HepG2 (cell line): ENCODE results near the gene NSF. TPM values are rescaled to one million over a fixed set of nuclear protein-coding genes. Genes with fewer than 3 reads are reported as not detected.

ENCODE experiments used
- CREB3 ChIP-seq: sonication (generic); formaldehyde crosslinking; IDR thresholded peaks from 2 replicates; pipeline ENCODE4 v1.5.0; 2020; ENCODE audit warnings: missing genetic modification reagents
- DPF2 ChIP-seq: sonication (generic); formaldehyde crosslinking; IDR thresholded peaks from 2 replicates; pipeline ENCODE4 v1.4.0; 2020; ENCODE audit warnings: mild to moderate bottlenecking, low read depth, missing genetic modification reagents, borderline replicate concordance
- EZH2 ChIP-seq: conservative IDR thresholded peaks from 2 replicates; pipeline ENCODE4 v1.6.1; 2012; ENCODE audit warnings: mild to moderate bottlenecking, low read depth, low read length, moderate library complexity
- FOXK1 ChIP-seq: sonication (generic); formaldehyde crosslinking; IDR thresholded peaks from 2 replicates; pipeline ENCODE4 v1.4.0; 2020; ENCODE audit warnings: low read depth, missing genetic modification reagents, borderline replicate concordance
- JUND ChIP-seq: sonication (generic); formaldehyde crosslinking; IDR thresholded peaks from 2 replicates; pipeline ENCODE4 v1.8.0; 2022; ENCODE audit warnings: mild to moderate bottlenecking, missing genetic modification reagents
- NFYB ChIP-seq: sonication (generic); formaldehyde crosslinking; IDR thresholded peaks from 2 replicates; pipeline ENCODE4 v1.4.0; 2020; ENCODE audit warnings: missing genetic modification reagents
- NRL ChIP-seq: sonication (generic); formaldehyde crosslinking; IDR thresholded peaks from 2 replicates; pipeline ENCODE4 v1.5.0; 2020; ENCODE audit warnings: missing genetic modification reagents, mild to moderate bottlenecking, moderate library complexity, borderline replicate concordance
- PAF1 ChIP-seq: IDR thresholded peaks from 2 replicates; pipeline ENCODE4 v1.6.1; 2016; ENCODE audit warnings: missing genetic modification reagents, missing compliant biosample characterization
- PCBP1 ChIP-seq: fragments of 200-400 bp; formaldehyde crosslinking; IDR thresholded peaks from 2 replicates; pipeline ENCODE4 v1.6.1; 2017; ENCODE audit warnings: mild to moderate bottlenecking, low read depth, low read length, borderline replicate concordance
- RAD51 ChIP-seq: fragments of 450-650 bp; IDR thresholded peaks from 2 replicates; pipeline ENCODE4 v1.6.1; 2016; ENCODE audit warnings: borderline replicate concordance
- SKIL ChIP-seq: sonication (generic); formaldehyde crosslinking; IDR thresholded peaks from 2 replicates; pipeline ENCODE4 v1.8.0; 2022; ENCODE audit warnings: missing genetic modification reagents, mild to moderate bottlenecking, moderate library complexity, borderline replicate concordance
- TAF15 ChIP-seq: fragments of 200-400 bp; formaldehyde crosslinking; IDR thresholded peaks from one replicate; pipeline ENCODE4 v1.6.1; 2018; ENCODE audit warnings: mild to moderate bottlenecking, low read depth, low read length; ENCODE audit not compliant: poor library complexity, severe bottlenecking
- ZBTB1 ChIP-seq: sonication (generic); formaldehyde crosslinking; IDR thresholded peaks from 2 replicates; pipeline ENCODE4 v1.4.0; 2020; ENCODE audit warnings: missing genetic modification reagents, borderline replicate concordance
- ZBTB37 ChIP-seq: sonication (generic); formaldehyde crosslinking; IDR thresholded peaks from 2 replicates; pipeline ENCODE4 v1.4.0; 2020; ENCODE audit warnings: mild to moderate bottlenecking, missing genetic modification reagents
- ZEB1 ChIP-seq: IDR thresholded peaks from 2 replicates; pipeline ENCODE4 v1.6.1; 2012; ENCODE audit warnings: mild to moderate bottlenecking, low read depth, inconsistent platforms; ENCODE audit not compliant: insufficient replicate concordance
- ZFAT ChIP-seq: sonication (generic); formaldehyde crosslinking; conservative IDR thresholded peaks from 2 replicates; pipeline ENCODE4 v1.8.1; 2023; ENCODE audit warnings: missing genetic modification reagents, inconsistent platforms
- ZFYVE20 ChIP-seq: sonication (generic); formaldehyde crosslinking; IDR thresholded peaks from 2 replicates; pipeline ENCODE4 v1.8.0; 2023; ENCODE audit warnings: low read depth, mild to moderate bottlenecking, moderate library complexity, missing genetic modification reagents, borderline replicate concordance
- ZMAT5 ChIP-seq: sonication (generic); formaldehyde crosslinking; IDR thresholded peaks from 2 replicates; pipeline ENCODE4 v1.5.0; 2020; ENCODE audit warnings: mild to moderate bottlenecking, low read depth, missing genetic modification reagents, borderline replicate concordance
- ZNF251 ChIP-seq: sonication (generic); formaldehyde crosslinking; IDR thresholded peaks from 2 replicates; pipeline ENCODE4 v1.9.0; 2021; ENCODE audit warnings: mild to moderate bottlenecking, missing genetic modification reagents
- ZNF615 ChIP-seq: sonication (generic); formaldehyde crosslinking; IDR thresholded peaks from 2 replicates; pipeline ENCODE4 v1.5.0; 2020; ENCODE audit warnings: mild to moderate bottlenecking, missing genetic modification reagents, borderline replicate concordance
- ZNF704 ChIP-seq: sonication (generic); formaldehyde crosslinking; IDR thresholded peaks from 2 replicates; pipeline ENCODE4 v1.8.1; 2023; ENCODE audit warnings: mild to moderate bottlenecking, inconsistent platforms, moderate library complexity, missing genetic modification reagents, borderline replicate concordance
- ZNF75D ChIP-seq: sonication (generic); formaldehyde crosslinking; IDR thresholded peaks from 2 replicates; pipeline ENCODE4 v1.8.1; 2023; ENCODE audit warnings: missing genetic modification reagents, mild to moderate bottlenecking, borderline replicate concordance
- polyA plus RNA-seq, 8 experiments: library from polyadenylated mRNA; depleted of rRNA in 3 of 8; stranded (reverse) in 7 of 8; unstranded in 1 of 8; fragments of >200 nt; fragmentation: Illumina TruSeq in 4 of 8; extraction: Trizol in 4 of 8; gene quantifications; 2 replicates each; pipeline versions ENCODE4 v1.2.1 to v1.2.3, GENCODE V29; 2011 to 2016; ENCODE audit warnings: low read depth in 4 of 8, missing spikeins in 1 of 8, mixed read lengths in 1 of 8; ENCODE audit not compliant: insufficient read depth in 1 of 8
- total RNA-seq, 5 experiments: library from RNA; depleted of rRNA; stranded (reverse); fragments of >200 nt; fragmentation: Illumina TruSeq; extraction: Trizol; gene quantifications; 2 replicates each; pipeline ENCODE4 v1.2.3, GENCODE V29; 2016; ENCODE audit warnings: low read depth in 1 of 5

Gene NSF
- total and polyA plus RNA-seq, 2 of the 13 experiments (the other 11 are each of a cell fraction or from before 2014, with no cell fraction given) = 21.9 to 37.8 TPM

GRCh38 chr17:46771561-46772474, 181.3 kb downstream of the NSF start (continued):
- no peak; the same call in 1 of the 2 replicates for TF ChIP-seq FOXK1 (CRISPR knock-in tag)
- no peak for TF ChIP-seq ZNF75D (CRISPR knock-in tag)
- no peak for TF ChIP-seq ZFYVE20 (CRISPR knock-in tag)
- TF ChIP-seq ZMAT5 (CRISPR knock-in tag) = no peak
- TF ChIP-seq ZBTB37 = no peak; the same call in 1 of the 2 replicates
- no peak for TF ChIP-seq EZH2
- TF ChIP-seq ZNF615 = no peak
- TF ChIP-seq ZFAT (CRISPR knock-in tag) = no peak; the same call in 1 of the 2 replicates
- TF ChIP-seq NFYB (CRISPR knock-in tag) = no peak; the same call in 1 of the 2 replicates
- peak; percentile 6; the same call in 1 of the 2 replicates for TF ChIP-seq SKIL
- no peak for TF ChIP-seq TAF15
- TF ChIP-seq RAD51 = no peak
- TF ChIP-seq ZEB1 = no peak
- no peak for TF ChIP-seq CREB3 (CRISPR knock-in tag)
- TF ChIP-seq ZNF251 = no peak
- no peak for TF ChIP-seq JUND (CRISPR knock-in tag)
- peak; percentile 96 for TF ChIP-seq NRL
- peak; percentile 54; the same call in 1 of the 2 replicates for TF ChIP-seq PCBP1
- no peak for TF ChIP-seq ZBTB1 (CRISPR knock-in tag)
- TF ChIP-seq PAF1 (CRISPR knock-in tag) = no peak
- TF ChIP-seq ZNF704 (CRISPR knock-in tag) = peak; percentile 69; the same call in 1 of the 2 replicates
- TF ChIP-seq DPF2 (CRISPR knock-in tag) = no peak
